GM12892 (cell line): Measurements from ENCODE around the gene NPIPB9.
"Not testable (repeated sequence)": the region's sequence is repeated elsewhere in the genome, so short reads cannot be mapped to it uniquely, and the experiment has no call there.

Source experiments
- DNase-seq: peaks from one replicate; pipeline ENCODE4 v3.0.0; 2011; ENCODE audit not compliant: insufficient read length
- FAIRE-seq: peaks from 2 replicates; lab custom pipeline; 2011; peaks lifted over from hg19 to GRCh38; lab: Jason Lieb, UNC
- POLR2A ChIP-seq: IDR thresholded peaks from 2 replicates; pipeline ENCODE4 v1.6.1; 2011; ENCODE audit warnings: low read depth, low read length, control low read depth
- POLR2AphosphoS5 ChIP-seq: IDR thresholded peaks from 2 replicates; pipeline ENCODE4 v1.6.1; 2011; ENCODE audit warnings: low read depth, low read length, control low read depth
- TAF1 ChIP-seq: IDR thresholded peaks from 2 replicates; pipeline ENCODE4 v1.6.1; 2011; ENCODE audit warnings: low read depth, mild to moderate bottlenecking, control low read depth, low read length, borderline replicate concordance

Gene NPIPB9

DNA sequence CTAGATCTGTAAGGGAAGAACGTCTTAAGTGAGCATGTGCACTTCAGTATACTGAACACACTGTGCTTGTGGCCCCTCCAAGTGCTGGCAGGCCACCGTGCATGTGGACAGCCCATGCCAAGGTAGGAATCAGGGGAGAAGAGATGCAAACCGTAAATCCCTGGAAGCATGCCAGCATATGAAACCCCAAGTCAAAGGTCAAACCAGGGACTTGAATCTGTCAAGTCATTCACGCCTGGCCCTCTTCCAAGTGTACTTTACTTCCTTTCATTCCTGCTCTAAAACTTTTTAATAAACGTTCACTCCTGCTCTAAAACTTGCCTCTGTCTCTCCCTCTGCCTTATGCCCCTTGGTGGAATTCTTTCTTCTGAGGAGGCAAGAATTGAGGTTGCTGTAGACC is 68.4 kb downstream of the NPIPB9 start:
- FAIRE-seq, result no peak
- TF ChIP-seq POLR2AphosphoS5 (no peak), POLR2A (no peak)

GRCh38 chr16:28820546-28820945 is 69.0 kb downstream of the NPIPB9 start:
- DNase-seq, FAIRE-seq: not testable (repeated sequence)

More for the DNA sequence above, 68.4 kb downstream of the NPIPB9 start:
- no peak for DNase-seq

DNA sequence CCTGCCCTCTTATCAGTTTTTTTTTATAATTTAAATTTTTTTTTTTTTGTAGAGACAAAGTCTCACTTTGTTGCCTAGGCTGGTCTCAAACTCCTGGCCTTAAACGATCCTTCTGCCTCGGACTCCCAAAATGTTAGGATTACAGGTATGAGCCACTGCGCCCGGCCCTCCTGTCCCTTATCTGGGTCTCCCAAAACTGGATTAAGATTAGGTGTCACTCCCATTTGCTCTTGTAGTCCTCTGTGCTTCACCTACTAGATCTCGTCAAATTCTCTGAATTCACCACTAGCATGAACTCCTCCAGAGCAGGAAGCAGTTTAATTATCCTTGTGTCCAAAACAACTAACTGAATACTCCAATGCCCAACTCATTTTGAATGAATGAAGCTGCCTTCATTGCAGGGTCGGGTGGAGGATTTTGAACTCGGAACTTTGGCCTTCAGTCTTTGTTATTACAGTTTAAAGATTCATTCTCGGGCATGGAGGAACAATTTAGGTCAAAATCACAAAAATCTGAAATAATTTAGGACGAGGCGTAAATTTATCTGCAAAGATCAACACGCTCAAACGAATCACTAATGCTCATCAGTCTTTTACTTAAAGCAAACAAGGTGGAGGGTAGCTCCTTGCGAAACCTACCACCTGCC is 70.4 kb downstream of the NPIPB9 start:
- DNase-seq (no peak), FAIRE-seq (no peak)
- TF ChIP-seq POLR2AphosphoS5 (no peak), TAF1 (no peak), POLR2A (no peak)
